GM23338 (cell line): ENCODE measurements around the gene PACS2. TPM values are rescaled to one million over a fixed set of nuclear protein-coding genes. Genes with fewer than 3 reads are reported as not detected.

ENCODE experiments used
- ATAC-seq: fragments of 200-7000 bp; cut with Tn5 transposase; 3 replicates; pipeline ENCODE4 v1.9.1; 2020
- DNase-seq: peaks from one replicate; pipeline ENCODE4 v3.0.0-alpha.2; 2015; ENCODE audit warnings: low spot score
- H2AFZ ChIP-seq: fragments of 200-600 bp; sonication (generic); 2 replicates; pipeline ENCODE4 v1.8.0; 2016; ENCODE audit warnings: antibody characterized with exemption, mild to moderate bottlenecking, moderate library complexity
- H3F3A ChIP-seq: fragments of 200-600 bp; sonication (generic); replicated peaks from 2 replicates; pipeline ENCODE4 v1.8.0; 2017; ENCODE audit warnings: antibody characterized with exemption, mixed run types, low read depth
- H3K27ac ChIP-seq: fragments of 200-600 bp; sonication (generic); 2 replicates; pipeline ENCODE4 v1.6.1; 2016; ENCODE audit warnings: low read depth
- H3K27me3 ChIP-seq: fragments of 200-600 bp; sonication (generic); 2 replicates; pipeline ENCODE4 v1.8.0; 2016; ENCODE audit warnings: mild to moderate bottlenecking, mixed run types, moderate library complexity; ENCODE audit not compliant: insufficient read depth
- H3K36me3 ChIP-seq: fragments of 200-600 bp; sonication (generic); 2 replicates; pipeline ENCODE4 v1.8.0; 2016; ENCODE audit warnings: mild to moderate bottlenecking; ENCODE audit not compliant: insufficient read depth
- H3K4me1 ChIP-seq: fragments of 200-600 bp; sonication (generic); 2 replicates; pipeline ENCODE4 v1.8.0; 2016; ENCODE audit warnings: mild to moderate bottlenecking, moderate library complexity; ENCODE audit not compliant: insufficient read depth
- H3K4me2 ChIP-seq: fragments of 200-600 bp; sonication (generic); 2 replicates; pipeline ENCODE4 v1.7.1; 2017; ENCODE audit warnings: mixed run types
- H3K4me3 ChIP-seq: fragments of 200-600 bp; sonication (generic); 2 replicates; pipeline ENCODE4 v1.6.1; 2016; ENCODE audit warnings: mixed run types
- H3K79me2 ChIP-seq: fragments of 200-600 bp; sonication (generic); replicated peaks from 2 replicates; pipeline ENCODE4 v1.8.0; 2017; ENCODE audit warnings: mild to moderate bottlenecking; ENCODE audit not compliant: insufficient read depth
- H3K9me2 ChIP-seq: fragments of 200-600 bp; sonication (generic); 2 replicates; pipeline ENCODE4 v1.8.0; 2017; ENCODE audit not compliant: insufficient read depth
- H4K20me1 ChIP-seq: fragments of 200-600 bp; sonication (generic); replicated peaks from 2 replicates; pipeline ENCODE4 v1.8.0; 2017; ENCODE audit warnings: mild to moderate bottlenecking; ENCODE audit not compliant: insufficient read depth
- H3K27ac Mint-ChIP-seq: 2 replicates; pipeline ENCODE4 v1.8.0; 2020; ENCODE audit warnings: inconsistent platforms, mild to moderate bottlenecking, moderate library complexity, mixed read lengths
- H3K27me3 Mint-ChIP-seq: 3 replicates; pipeline ENCODE4 v1.8.0; 2022; ENCODE audit warnings: low read depth, mild to moderate bottlenecking, moderate library complexity, mixed read lengths, inconsistent platforms; ENCODE audit not compliant: insufficient read depth, poor library complexity
- H3K36me3 Mint-ChIP-seq: 3 replicates; pipeline ENCODE4 v1.8.0; 2021; ENCODE audit warnings: low read depth, mild to moderate bottlenecking, inconsistent platforms, moderate library complexity, mixed read lengths
- H3K4me1 Mint-ChIP-seq: 3 replicates; pipeline ENCODE4 v1.8.0; 2020; ENCODE audit warnings: mild to moderate bottlenecking, inconsistent platforms, mixed read lengths
- H3K4me3 Mint-ChIP-seq: 3 replicates; pipeline ENCODE4 v1.8.0; 2021; ENCODE audit warnings: moderate library complexity, mild to moderate bottlenecking, inconsistent platforms, mixed read lengths
- H3K9me3 Mint-ChIP-seq: 3 replicates; pipeline ENCODE4 v1.8.0; 2020; ENCODE audit warnings: moderate library complexity, mild to moderate bottlenecking, inconsistent platforms, mixed read lengths
- CREB1 ChIP-seq: fragments of 250-450 bp; sonication (Bioruptor Pico); IDR thresholded peaks from 2 replicates; pipeline ENCODE4 v1.5.0; 2020; ENCODE audit warnings: low read depth, mild to moderate bottlenecking, moderate library complexity
- EZH2phosphoT487 ChIP-seq: fragments of 200-600 bp; sonication (generic); IDR thresholded peaks from one replicate; pipeline ENCODE4 v1.8.1; 2018; ENCODE audit warnings: antibody characterized with exemption; ENCODE audit not compliant: unreplicated experiment
- STAT1 ChIP-seq: IDR thresholded peaks from one replicate; pipeline ENCODE4 v1.6.1; 2016; ENCODE audit warnings: antibody characterized with exemption; ENCODE audit not compliant: unreplicated experiment
- ZNF114 ChIP-seq: fragments of 250-450 bp; sonication (Bioruptor Pico); IDR thresholded peaks from 2 replicates; pipeline ENCODE4 v1.5.0; 2020; ENCODE audit warnings: mild to moderate bottlenecking, moderate library complexity
- ZNF331 ChIP-seq: fragments of 250-450 bp; sonication (Bioruptor Pico); IDR thresholded peaks from 2 replicates; pipeline ENCODE4 v1.5.0; 2020; ENCODE audit warnings: low read depth, mild to moderate bottlenecking, moderate library complexity
- polyA plus RNA-seq: library from polyadenylated mRNA; unstranded; fragments of >200 nt; fragmentation: Nextera tagmentation; extraction: Ambion mirVana; gene quantifications from 2 replicates; pipeline ENCODE4 v1.2.1, GENCODE V29; 2016
- total RNA-seq: library from RNA; depleted of rRNA; stranded (reverse); fragments of >200 nt; shearing (Covaris generic); gene quantifications from 2 replicates; pipeline ENCODE4 v1.2.3, GENCODE V29; 2014
- TF ChIP-seq, protein P1 (sequence below): IDR thresholded peaks from 2 replicates; pipeline ENCODE4 v1.6.1; 2016; ENCODE audit warnings: antibody characterized with exemption
- TF ChIP-seq, protein P2 (sequence below), 2 experiments: fragments of 200-600 bp in 1 of 2; sonication (generic) in 1 of 2; conservative IDR thresholded peaks; 2 replicates each; pipeline versions ENCODE4 v1.5.1 to v1.6.1; 2016 to 2017; ENCODE audit warnings: antibody characterized with exemption in 2 of 2, low read depth in 2 of 2, mild to moderate bottlenecking in 2 of 2, moderate library complexity in 1 of 2

PACS2 gene
- total and polyA plus RNA-seq, 2 experiments from 2014 or later, result 22.5 to 79.0 TPM

- no peaks in the 10 kb centered on the region for H3K36me3 ChIP-seq
- peaks cover 24% of the 10 kb centered on the region for H3K27me3 Mint-ChIP-seq
- no peaks in the 10 kb centered on the region; the same call in 2 of the 3 replicates for H3K36me3 Mint-ChIP-seq
- TF ChIP-seq, protein P1, sequence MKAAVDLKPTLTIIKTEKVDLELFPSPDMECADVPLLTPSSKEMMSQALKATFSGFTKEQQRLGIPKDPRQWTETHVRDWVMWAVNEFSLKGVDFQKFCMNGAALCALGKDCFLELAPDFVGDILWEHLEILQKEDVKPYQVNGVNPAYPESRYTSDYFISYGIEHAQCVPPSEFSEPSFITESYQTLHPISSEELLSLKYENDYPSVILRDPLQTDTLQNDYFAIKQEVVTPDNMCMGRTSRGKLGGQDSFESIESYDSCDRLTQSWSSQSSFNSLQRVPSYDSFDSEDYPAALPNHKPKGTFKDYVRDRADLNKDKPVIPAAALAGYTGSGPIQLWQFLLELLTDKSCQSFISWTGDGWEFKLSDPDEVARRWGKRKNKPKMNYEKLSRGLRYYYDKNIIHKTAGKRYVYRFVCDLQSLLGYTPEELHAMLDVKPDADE, result no peak
- TF ChIP-seq, protein P2, sequence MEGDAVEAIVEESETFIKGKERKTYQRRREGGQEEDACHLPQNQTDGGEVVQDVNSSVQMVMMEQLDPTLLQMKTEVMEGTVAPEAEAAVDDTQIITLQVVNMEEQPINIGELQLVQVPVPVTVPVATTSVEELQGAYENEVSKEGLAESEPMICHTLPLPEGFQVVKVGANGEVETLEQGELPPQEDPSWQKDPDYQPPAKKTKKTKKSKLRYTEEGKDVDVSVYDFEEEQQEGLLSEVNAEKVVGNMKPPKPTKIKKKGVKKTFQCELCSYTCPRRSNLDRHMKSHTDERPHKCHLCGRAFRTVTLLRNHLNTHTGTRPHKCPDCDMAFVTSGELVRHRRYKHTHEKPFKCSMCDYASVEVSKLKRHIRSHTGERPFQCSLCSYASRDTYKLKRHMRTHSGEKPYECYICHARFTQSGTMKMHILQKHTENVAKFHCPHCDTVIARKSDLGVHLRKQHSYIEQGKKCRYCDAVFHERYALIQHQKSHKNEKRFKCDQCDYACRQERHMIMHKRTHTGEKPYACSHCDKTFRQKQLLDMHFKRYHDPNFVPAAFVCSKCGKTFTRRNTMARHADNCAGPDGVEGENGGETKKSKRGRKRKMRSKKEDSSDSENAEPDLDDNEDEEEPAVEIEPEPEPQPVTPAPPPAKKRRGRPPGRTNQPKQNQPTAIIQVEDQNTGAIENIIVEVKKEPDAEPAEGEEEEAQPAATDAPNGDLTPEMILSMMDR (conservative IDR thresholded peaks at IDR 0.05; ENCODE audit: low read depth in 2 of 2), result 0 out of 4 replicates have a peak, but pooled peaks of 1 of the 2 experiments have one; percentile 7
- peaks cover 47% of the 10 kb centered on the region for H3K79me2 ChIP-seq
- peak overlapping the region; percentile 95 for H3K4me2 ChIP-seq
- ATAC-seq, result peak; percentile 46
- no peaks in the 10 kb centered on the region; the same call in 2 of the 3 replicates for H3K9me3 Mint-ChIP-seq
- H3K4me3 Mint-ChIP-seq, result peak overlapping the region; percentile 84
- peak; percentile 67 for DNase-seq
- peak overlapping the region; percentile 69 for H3K4me3 ChIP-seq
- no peak overlapping the region for H3K27ac Mint-ChIP-seq
- no peak overlapping the region for H2AFZ ChIP-seq
- no peak overlapping the region for H3K27ac ChIP-seq
- no peaks in the 10 kb centered on the region for H3K27me3 ChIP-seq
- H4K20me1 ChIP-seq, result peaks cover 28% of the 10 kb centered on the region
- H3K4me1 ChIP-seq, result no peaks in the 10 kb centered on the region; the same call in 1 of the 2 replicates
- peaks cover 6% of the 10 kb centered on the region; the same call in 1 of the 2 replicates for H3F3A ChIP-seq
- H3K4me1 Mint-ChIP-seq, result peaks cover 17% of the 10 kb centered on the region
- H3K9me2 ChIP-seq, result no peaks in the 10 kb centered on the region
These were observed 718 bp downstream of the PACS2 start for GRCh38 chr14:105315211-105315721.

DNA sequence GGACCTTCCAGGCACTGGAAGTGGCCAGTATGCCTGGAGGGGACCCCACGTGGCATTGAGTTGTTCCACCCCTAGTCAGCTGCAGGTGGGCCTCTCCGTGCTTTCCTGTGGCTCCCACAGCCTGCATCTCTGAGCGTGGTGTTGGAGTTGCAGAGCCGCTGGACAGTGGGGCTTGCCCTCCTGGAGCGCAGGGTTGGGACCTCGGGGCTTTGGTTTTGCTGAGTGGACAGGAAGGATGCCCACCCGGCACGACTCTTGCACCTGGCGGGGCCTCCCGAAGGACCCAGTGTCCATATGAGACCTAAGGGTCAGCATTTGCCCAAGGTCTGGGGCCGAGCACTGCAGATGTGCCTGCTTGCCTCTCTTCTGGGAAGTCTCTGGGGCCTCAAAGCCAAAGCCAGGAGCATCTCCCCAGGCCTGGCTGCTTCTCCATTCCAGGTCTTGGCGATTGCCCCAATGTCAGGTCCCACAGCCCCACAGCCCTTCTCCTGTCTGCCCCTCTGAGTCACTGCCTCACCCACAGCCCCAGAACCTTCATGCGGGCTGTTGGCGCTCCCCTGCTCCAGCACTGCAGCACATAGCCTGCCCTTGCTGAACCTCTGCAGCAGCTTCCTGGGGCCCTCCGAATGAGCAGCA lies 1.5 kb downstream of the PACS2 start:
- H3K4me1 ChIP-seq, result no peaks in the 10 kb centered on the region; the same call in 1 of the 2 replicates
- peaks cover 55% of the 10 kb centered on the region for H3K79me2 ChIP-seq
- Mint-ChIP-seq H3K4me1 (peaks cover 17% of the 10 kb centered on the region), H3K36me3 (no peaks in the 10 kb centered on the region; the same call in 2 of the 3 replicates), H3K9me3 (no peaks in the 10 kb centered on the region; the same call in 2 of the 3 replicates), H3K4me3 (peak overlapping the region; percentile 84), H3K27ac (no peak overlapping the region), H3K27me3 (peaks cover 27% of the 10 kb centered on the region)
- no peak for DNase-seq
- TF ChIP-seq CREB1 (CRISPR knock-in tag), result no peak
- TF ChIP-seq, protein P1, result no peak
- no peak for TF ChIP-seq ZNF331
- no peak for TF ChIP-seq EZH2phosphoT487
- TF ChIP-seq ZNF114 (CRISPR knock-in tag), result no peak
- TF ChIP-seq STAT1, result no peak
- H3F3A ChIP-seq, result peaks cover 6% of the 10 kb centered on the region; the same call in 1 of the 2 replicates
- H3K4me3 ChIP-seq, result peak overlapping the region; percentile 69
- H3K36me3 ChIP-seq, result no peaks in the 10 kb centered on the region
- no peaks in the 10 kb centered on the region for H3K27me3 ChIP-seq
- no peak overlapping the region for H2AFZ ChIP-seq
- H3K27ac ChIP-seq, result no peak overlapping the region
- peak overlapping the region; percentile 95 for H3K4me2 ChIP-seq
- H4K20me1 ChIP-seq, result peaks cover 36% of the 10 kb centered on the region
- ATAC-seq, result no peak
- H3K9me2 ChIP-seq, result no peaks in the 10 kb centered on the region
